Ovary (tissue), 9 donors: ENCODE measurements around the gene C1orf159. TPM values are rescaled to one million over a fixed set of nuclear protein-coding genes. Genes with fewer than 3 reads are reported as not detected.

Source experiments
- DNase-seq, 5 donors: peaks; one replicate each; pipeline ENCODE4 v3.0.0-alpha.2; 2019 to 2020
- H3K27ac ChIP-seq, 2 donors: fragments of 200-600 bp; one replicate each; pipeline versions ENCODE4 v1.5.1 to v1.8.0; 2019 to 2022
- H3K27me3 ChIP-seq: fragments of 200-600 bp; one replicate; pipeline ENCODE4 v1.8.0; 2022
- H3K36me3 ChIP-seq: fragments of 200-600 bp; sonication (generic); one replicate; pipeline ENCODE4 v1.5.1; 2019
- H3K4me1 ChIP-seq: one replicate; pipeline ENCODE4 v1.8.1; 2013; ENCODE audit warnings: mild to moderate bottlenecking, moderate library complexity; ENCODE audit not compliant: insufficient read depth
- H3K4me3 ChIP-seq: fragments of 200-600 bp; sonication (generic); one replicate; pipeline ENCODE4 v1.5.1; 2017
- H3K9me3 ChIP-seq, 2 donors: fragments of 200-600 bp in 1 of 2; sonication (generic) in 1 of 2; one replicate each; pipeline versions ENCODE4 v1.5.1 to v1.8.1; 2013 to 2019; ENCODE audit warnings: mild to moderate bottlenecking in 1 of 2, moderate library complexity in 1 of 2
- CTCF ChIP-seq, 3 donors: fragments of 450-650 bp in 2 of 3; fragments of 200-600 bp in 1 of 3; IDR thresholded peaks; one replicate each; pipeline versions ENCODE4 v1.5.1 to v1.8.0; 2016 to 2022; ENCODE audit warnings: antibody characterized with exemption in 3 of 3, mild to moderate bottlenecking in 1 of 3
- EP300 ChIP-seq: sonication (generic); formaldehyde crosslinking; IDR thresholded peaks from one replicate; pipeline ENCODE4 v1.6.1; 2017; ENCODE audit warnings: antibody characterized with exemption
- POLR2A ChIP-seq: fragments of 450-650 bp; IDR thresholded peaks from one replicate; pipeline ENCODE4 v1.6.1; 2017; ENCODE audit warnings: antibody characterized with exemption, mild to moderate bottlenecking, moderate library complexity
- WGBS, 3 donors: extraction: QIAGEN DNeasy Blood & Tissue Kit in 1 of 3; methylation state at CpG; one replicate each; pipeline versions ENCODE4 v1.1.5 to v1.1.7; 2013 to 2017; 5-methylcytosine and 5-hydroxymethylcytosine counted together
- intact Hi-C, 4 donors: fragments of 100-400 bp; cut with DNase I; formaldehyde crosslinking; loops; one replicate each; pipeline versions ENCODE4 v1.11.0 to v1.15.1; 2022 to 2023
- polyA plus RNA-seq, 2 donors: library from polyadenylated mRNA; stranded (reverse); fragments of 200-250 nt in 1 of 2; fragments of 350-450 nt in 1 of 2; fragmentation: Illumina TruSeq in 1 of 2; extraction: RNeasy Lipid Tissue Mini Kit (QIAGEN cat#74804) in 1 of 2; gene quantifications; one replicate each; pipeline ENCODE4 v1.2.3, GENCODE V29; 2013 to 2014
- total RNA-seq, 7 donors: library from RNA; depleted of rRNA in 2 of 7; stranded (reverse); fragments of >200 nt in 2 of 7; fragmentation: NEBNext Ultra II Directional in 3 of 7; extraction: Animal tissue kit (Norgen Biotek cat#: 25700) in 3 of 7; gene quantifications; one replicate each; pipeline versions ENCODE4 v1.1.0 to v1.2.4, GENCODE V29; 2016 to 2023
- donor health status: DM: no; HTN: no; CAD: no; lungs with moderate emphysema.
- donor health status: DM: no; HTN: no; CAD: no.
- donor health status: Bipolar disorder and iron deficiency.
- donor health status: DM: yes; HTN: yes; CAD: no.
- donor health status: DM: no; HTN: no; CAD: no.
- donor health status: DM: yes; HTN: yes; CAD: no.

The C1orf159 gene
- total and polyA plus RNA-seq, 9 donors, result 0.28 to 22.1 (median 9.4) TPM

DNA sequence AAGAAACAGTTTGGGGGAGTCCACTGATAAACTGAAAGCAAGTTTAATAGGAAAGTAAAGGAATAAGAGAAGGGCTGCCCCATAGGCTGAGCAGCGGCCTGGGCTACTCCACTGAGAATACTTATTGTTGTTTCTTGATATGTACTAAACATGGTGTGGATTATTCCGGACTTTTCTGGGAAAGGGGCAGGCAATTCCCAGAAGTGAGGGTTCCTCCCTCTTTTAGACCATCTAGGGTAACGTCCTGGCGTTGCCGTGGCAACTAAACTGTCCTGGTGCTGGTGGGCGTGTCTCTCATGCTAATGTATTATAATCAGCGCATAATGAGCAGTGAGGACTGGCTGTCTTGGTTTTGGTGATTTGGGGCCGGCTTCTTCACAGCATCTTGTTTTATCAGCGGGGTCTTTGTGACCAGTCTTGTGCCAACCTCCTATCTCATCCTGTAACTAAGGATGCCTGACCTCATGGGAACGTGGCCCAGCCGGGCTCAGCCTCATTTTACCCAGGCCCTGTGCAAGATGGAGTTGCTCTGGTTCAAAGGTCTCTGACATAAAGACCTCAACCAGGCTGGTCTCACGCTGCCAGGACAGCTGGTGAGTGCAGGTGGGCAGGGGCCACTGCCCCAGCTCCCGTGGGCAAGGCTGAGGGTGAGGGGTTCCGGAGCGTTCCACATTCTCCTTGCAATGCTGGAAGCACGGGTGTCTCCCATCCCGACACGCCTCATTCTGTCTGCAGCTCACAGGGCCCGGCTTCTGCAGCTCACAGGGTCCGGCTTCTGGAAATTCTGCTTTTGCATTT is 19.6 kb upstream of the C1orf159 start:
- WGBS, 3 donors, result 81 to 84% (median 82%) methylated on average over 20 of the region's 20 CpGs
- no peak for TF ChIP-seq EP300
- no peak for TF ChIP-seq CTCF (IDR thresholded peaks at IDR 0.05)
- TF ChIP-seq POLR2A, result no peak
- no peak for DNase-seq
- Histone ChIP-seq H3K27me3 (no peaks in the 10 kb centered on the region), H3K27ac (no peak overlapping the region), H3K4me3 (no peak overlapping the region), H3K4me1 (no peaks in the 10 kb centered on the region), H3K36me3 (no peaks in the 10 kb centered on the region), H3K9me3 (no peaks in the 10 kb centered on the region)
- intact Hi-C loops, result no loop called here

DNA sequence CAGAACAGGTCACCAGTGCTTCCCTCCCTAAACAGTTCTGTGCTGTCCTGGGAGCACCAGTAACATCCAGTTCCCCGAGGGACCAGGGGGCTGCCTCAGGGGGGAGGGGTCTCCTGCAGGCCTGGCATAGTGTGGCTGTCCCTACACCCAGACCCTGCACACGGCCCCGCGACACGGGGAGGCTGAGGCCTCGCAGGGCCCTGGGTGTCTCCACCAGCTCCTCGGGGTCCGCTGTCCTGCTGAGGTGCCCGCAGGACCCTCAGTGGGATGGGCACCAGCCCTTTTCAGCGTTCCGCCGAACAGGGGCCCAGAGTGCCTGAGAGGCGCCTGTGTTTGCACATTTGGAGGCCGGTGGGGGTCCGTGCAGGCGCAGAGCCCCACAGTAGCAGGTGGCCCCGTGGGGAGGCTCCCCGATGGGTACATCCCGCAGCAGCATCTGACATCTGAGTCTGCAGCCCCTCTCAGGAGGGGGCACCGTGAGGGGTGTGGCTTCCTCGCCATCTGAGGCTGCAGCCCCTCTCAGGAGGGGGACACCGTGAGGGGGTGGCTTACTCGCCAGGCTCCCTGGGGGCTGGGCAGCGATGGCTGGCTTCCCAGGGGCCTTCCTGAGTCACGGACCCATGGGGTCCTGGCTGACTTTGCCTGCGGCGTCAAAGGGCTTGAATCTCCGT is 18.5 kb upstream of the C1orf159 start:
- 92 to 96% (median 94%) methylated on average over 12 to 28 of the region's 28 CpGs for WGBS, 3 donors
- intact Hi-C loops, result no loop called here
- Histone ChIP-seq H3K9me3 (no peaks in the 10 kb centered on the region), H3K36me3 (no peaks in the 10 kb centered on the region), H3K27ac (no peak overlapping the region), H3K4me3 (no peak overlapping the region), H3K27me3 (no peaks in the 10 kb centered on the region), H3K4me1 (no peaks in the 10 kb centered on the region)
- no peak for DNase-seq
- TF ChIP-seq EP300 (no peak), CTCF (IDR thresholded peaks at IDR 0.05) (no peak), POLR2A (no peak)

DNA sequence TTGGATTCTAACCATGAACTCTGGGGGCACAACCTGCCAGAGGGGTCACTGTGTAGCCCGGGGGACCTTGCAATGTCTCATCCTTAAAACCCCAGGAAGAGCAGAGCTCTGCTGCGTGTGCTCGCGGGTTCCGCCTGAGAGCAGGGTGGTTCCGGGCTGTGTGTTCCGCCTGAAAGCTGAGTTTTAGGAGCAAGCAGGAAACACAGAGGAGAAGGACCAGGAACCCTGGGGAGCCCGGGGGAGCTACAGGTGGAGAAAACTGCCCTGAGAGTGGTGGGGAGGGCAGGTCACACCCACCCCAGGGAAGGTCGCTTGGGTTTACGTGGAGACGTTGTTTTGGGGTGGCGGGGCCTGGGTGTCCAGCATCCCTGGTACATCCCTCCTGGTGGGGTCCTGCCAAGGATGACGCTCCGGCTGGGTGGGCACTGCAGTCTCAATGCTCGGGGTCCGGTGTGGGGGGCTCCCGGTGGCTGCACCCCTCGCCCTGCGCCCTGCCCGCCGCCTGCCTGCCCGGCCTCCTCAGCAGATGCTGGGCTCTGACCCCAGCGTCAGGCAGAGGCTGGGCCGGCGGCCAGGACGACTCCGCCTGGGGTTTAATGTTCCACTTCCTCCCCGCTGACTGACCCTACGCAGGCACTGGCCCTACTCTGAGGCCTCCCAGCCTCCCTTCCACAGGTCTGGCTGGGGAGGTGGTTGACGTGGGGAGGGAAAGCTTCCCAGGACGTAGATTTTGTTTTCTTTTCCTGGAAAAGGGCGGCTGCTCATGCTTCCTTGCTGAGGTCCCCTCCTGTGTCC is 17.3 kb upstream of the C1orf159 start:
- no peak for DNase-seq
- intact Hi-C loops, result no loop called here
- no peak overlapping the region for H3K4me3 ChIP-seq
- TF ChIP-seq POLR2A, result no peak
- TF ChIP-seq CTCF (IDR thresholded peaks at IDR 0.05), result no peak
- no peak for TF ChIP-seq EP300
- H3K4me1 ChIP-seq, result no peaks in the 10 kb centered on the region
- no peaks in the 10 kb centered on the region for H3K36me3 ChIP-seq
- no peaks in the 10 kb centered on the region for H3K27me3 ChIP-seq
- no peaks in the 10 kb centered on the region for H3K9me3 ChIP-seq
- no peak overlapping the region for H3K27ac ChIP-seq
- WGBS, 3 donors, result 50 to 55% (median 54%) methylated on average over 32 of the region's 32 CpGs
